ENCODE measurements around the gene TFDP1. TPM values are rescaled to one million over a fixed set of nuclear protein-coding genes. Genes with fewer than 3 reads are reported as not detected.

The TFDP1 gene
- total RNA-seq, 1 donor from 2014 or later, result 38.9 TPM

- DNase-seq, result no peak
These were observed 67.2 kb downstream of the TFDP1 start for GRCh38 chr13:113651511-113652403.

GRCh38 chr13:113652404-113653263 lies 68.1 kb downstream of the TFDP1 start:
- no peak for DNase-seq

GRCh38 chr13:113653264-113654174 lies 69.0 kb downstream of the TFDP1 start:
- DNase-seq, result no peak

GRCh38 chr13:113654175-113654560 lies 69.6 kb downstream of the TFDP1 start:
- no peak for DNase-seq

- no peak for DNase-seq
These were observed 70.2 kb downstream of the TFDP1 start for GRCh38 chr13:113654591-113655345.

- DNase-seq, result no peak
These were observed 70.9 kb downstream of the TFDP1 start for GRCh38 chr13:113655346-113656002.

- no peak for DNase-seq
These were observed 71.5 kb downstream of the TFDP1 start for GRCh38 chr13:113656003-113656588.

- DNase-seq, result no peak
These were observed 72.5 kb downstream of the TFDP1 start for GRCh38 chr13:113656831-113657671.

- no peak for DNase-seq
These were observed 73.5 kb downstream of the TFDP1 start, which contains the start of gene ATP4B for GRCh38 chr13:113657851-113658741. Gene ATP4B, minus strand, starts transcription at chr13:113658198. Its CDS starts 54 bp downstream, at chr13:113658144.

- no peak for DNase-seq
These were observed 74.3 kb downstream of the TFDP1 start for GRCh38 chr13:113658836-113659235.

GRCh38 chr13:113659337-113659736 lies 74.8 kb downstream of the TFDP1 start:
- no peak for DNase-seq

GRCh38 chr13:113660066-113660465 lies 75.5 kb downstream of the TFDP1 start:
- DNase-seq, result no peak

- DNase-seq, result no peak
These were observed 77.0 kb downstream of the TFDP1 start for GRCh38 chr13:113661509-113661908.

- DNase-seq, result no peak
These were observed 79.4 kb downstream of the TFDP1 start for GRCh38 chr13:113663934-113664333.

GRCh38 chr13:113664751-113665596 lies 80.4 kb downstream of the TFDP1 start:
- no peak for DNase-seq

- DNase-seq, result no peak
These were observed 81.2 kb downstream of the TFDP1 start for GRCh38 chr13:113665597-113666328.

- no peak for DNase-seq
These were observed 81.7 kb downstream of the TFDP1 start for GRCh38 chr13:113666329-113666670.

Data from skin of body (tissue), 2 donors.